ENCODE data around the gene VPS37C.
"Not testable (repeated sequence)": the region's sequence is repeated elsewhere in the genome, so short reads cannot be mapped to it uniquely, and the experiment has no call there.

Gene VPS37C

GRCh38 chr11:61103851-61104423 lies 57.3 kb downstream of the VPS37C start:
- DNase-seq (ENCODE audit: low read depth), result no peak
- no peak overlapping the region for H3K4me3 ChIP-seq (ENCODE audit: low read depth, low read length)
- in situ Hi-C loops (cut with HindIII; ENCODE audit: low sequenced_read_pairs), result no loop called here
- TF ChIP-seq, protein P1, sequence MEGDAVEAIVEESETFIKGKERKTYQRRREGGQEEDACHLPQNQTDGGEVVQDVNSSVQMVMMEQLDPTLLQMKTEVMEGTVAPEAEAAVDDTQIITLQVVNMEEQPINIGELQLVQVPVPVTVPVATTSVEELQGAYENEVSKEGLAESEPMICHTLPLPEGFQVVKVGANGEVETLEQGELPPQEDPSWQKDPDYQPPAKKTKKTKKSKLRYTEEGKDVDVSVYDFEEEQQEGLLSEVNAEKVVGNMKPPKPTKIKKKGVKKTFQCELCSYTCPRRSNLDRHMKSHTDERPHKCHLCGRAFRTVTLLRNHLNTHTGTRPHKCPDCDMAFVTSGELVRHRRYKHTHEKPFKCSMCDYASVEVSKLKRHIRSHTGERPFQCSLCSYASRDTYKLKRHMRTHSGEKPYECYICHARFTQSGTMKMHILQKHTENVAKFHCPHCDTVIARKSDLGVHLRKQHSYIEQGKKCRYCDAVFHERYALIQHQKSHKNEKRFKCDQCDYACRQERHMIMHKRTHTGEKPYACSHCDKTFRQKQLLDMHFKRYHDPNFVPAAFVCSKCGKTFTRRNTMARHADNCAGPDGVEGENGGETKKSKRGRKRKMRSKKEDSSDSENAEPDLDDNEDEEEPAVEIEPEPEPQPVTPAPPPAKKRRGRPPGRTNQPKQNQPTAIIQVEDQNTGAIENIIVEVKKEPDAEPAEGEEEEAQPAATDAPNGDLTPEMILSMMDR (IDR thresholded peaks at IDR 0.05; ENCODE audit: low read depth, low read length, missing control alignments), result no peak

- in situ Hi-C loops (cut with HindIII; ENCODE audit: low sequenced_read_pairs), result no loop called here
- no peak for DNase-seq (ENCODE audit: low read depth)
- no peak overlapping the region for H3K4me3 ChIP-seq (ENCODE audit: low read depth, low read length)
- TF ChIP-seq, protein P1 (IDR thresholded peaks at IDR 0.05; ENCODE audit: low read depth, low read length, missing control alignments), result no peak
Observed at GRCh38 chr11:61102667-61103571, 58.3 kb downstream of the VPS37C start.

DNA sequence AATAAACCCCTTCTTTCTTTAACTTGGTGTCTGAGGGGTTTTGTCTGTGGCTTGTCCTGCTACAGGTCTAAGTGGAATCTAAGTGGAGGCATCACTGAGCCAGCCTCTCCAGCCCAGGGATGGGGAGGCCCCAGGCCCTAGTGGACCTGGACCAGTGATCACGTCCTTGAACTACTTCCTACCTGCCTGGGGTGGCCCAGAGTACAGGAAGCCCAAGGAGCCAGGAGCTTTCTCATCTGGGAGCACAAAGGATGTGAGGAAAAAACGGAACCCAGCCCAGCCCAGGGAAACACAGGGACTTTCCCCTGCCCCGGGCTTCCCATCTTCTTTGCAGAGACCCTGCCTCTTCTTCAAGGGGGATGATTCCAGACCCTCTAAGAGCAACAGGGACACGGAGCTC lies 62.4 kb downstream of the VPS37C start:
- TF ChIP-seq, protein P1 (IDR thresholded peaks at IDR 0.05; ENCODE audit: low read depth, low read length, missing control alignments), result no peak
- in situ Hi-C loops (cut with HindIII; ENCODE audit: low sequenced_read_pairs), result no loop called here
- H3K4me3 ChIP-seq (ENCODE audit: low read depth, low read length), result no peak overlapping the region
- no peak for DNase-seq (ENCODE audit: low read depth)

DNA sequence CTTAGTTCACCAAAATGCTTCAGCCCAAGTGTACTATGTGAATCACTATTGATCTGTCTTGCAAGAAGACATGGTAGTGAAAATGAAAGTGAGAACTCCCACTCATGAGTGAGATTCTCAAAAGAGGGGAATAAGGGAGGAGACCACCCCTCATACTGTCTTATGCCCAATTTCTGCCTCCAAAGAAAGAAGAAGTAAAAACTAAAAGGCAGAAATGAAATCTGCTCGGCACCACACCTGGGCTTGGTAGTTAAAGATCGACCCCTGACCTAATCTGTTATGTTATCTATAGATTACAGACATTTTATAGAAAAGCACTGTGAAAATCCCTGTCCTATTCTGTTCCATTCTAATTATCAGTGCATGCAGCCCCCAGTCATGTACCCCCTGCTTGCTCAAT lies 63.0 kb downstream of the VPS37C start:
- in situ Hi-C loops (cut with HindIII; ENCODE audit: low sequenced_read_pairs); H3K4me3 ChIP-seq (ENCODE audit: low read depth, low read length); DNase-seq (ENCODE audit: low read depth): not testable (repeated sequence)

DNA sequence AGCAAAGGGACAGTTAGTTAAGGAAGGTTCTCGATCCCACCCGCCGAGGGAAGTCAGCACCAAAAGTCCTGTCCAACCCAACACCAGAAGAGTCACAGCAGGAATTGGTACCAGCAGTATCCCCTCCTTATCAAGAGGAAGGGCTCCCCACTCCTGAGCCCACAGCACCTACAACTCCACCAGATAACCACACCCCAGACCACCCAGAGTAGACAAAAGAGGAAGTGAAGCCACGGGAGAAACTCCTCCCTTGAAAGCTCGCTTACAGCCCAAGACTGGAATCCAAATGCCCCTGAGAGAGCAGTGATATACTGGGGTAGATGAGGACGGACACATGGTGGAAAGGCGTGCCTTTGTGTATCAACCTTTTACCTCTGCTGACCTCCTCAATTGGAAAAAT lies 66.2 kb downstream of the VPS37C start:
- no peak for DNase-seq (ENCODE audit: low read depth)
- no peak overlapping the region for H3K4me3 ChIP-seq (ENCODE audit: low read depth, low read length)
- TF ChIP-seq, protein P1 (IDR thresholded peaks at IDR 0.05; ENCODE audit: low read depth, low read length, missing control alignments), result no peak
- in situ Hi-C loops (cut with HindIII; ENCODE audit: low sequenced_read_pairs), result no loop called here

GRCh38 chr11:61094167-61094566 lies 67.1 kb downstream of the VPS37C start:
- H3K4me3 ChIP-seq (ENCODE audit: low read depth, low read length); DNase-seq (ENCODE audit: low read depth); in situ Hi-C loops (cut with HindIII; ENCODE audit: low sequenced_read_pairs): not testable (repeated sequence)

- in situ Hi-C loops (cut with HindIII; ENCODE audit: low sequenced_read_pairs), result no loop called here
- no peak for DNase-seq (ENCODE audit: low read depth)
- TF ChIP-seq, protein P1 (IDR thresholded peaks at IDR 0.05; ENCODE audit: low read depth, low read length, missing control alignments), result no peak
- no peak overlapping the region for H3K4me3 ChIP-seq (ENCODE audit: low read depth, low read length)
Observed at GRCh38 chr11:61092908-61093763, 68.1 kb downstream of the VPS37C start.
